Astrocyte (in vitro differentiated cells and primary cell): ENCODE measurements around the gene TMEM114.

Source experiments
- CTCF ChIP-seq: IDR thresholded peaks from 2 replicates; pipeline ENCODE4 v1.5.1; 2011; ENCODE audit warnings: low read depth, mild to moderate bottlenecking, inconsistent platforms, low read length, moderate library complexity; ENCODE audit not compliant: insufficient read depth
- EZH2 ChIP-seq: IDR thresholded peaks from 2 replicates; pipeline ENCODE4 v1.6.1; 2012; ENCODE audit warnings: mild to moderate bottlenecking, low read length, inconsistent platforms; ENCODE audit not compliant: insufficient read depth

GRCh38 chr16:8551388-8552332, 38.7 kb downstream of the TMEM114 start:
- TF ChIP-seq CTCF (no peak), EZH2 (no peak)
